SJSA1 (cell line): ENCODE measurements around the gene SLC10A7. TPM values are rescaled to one million over a fixed set of nuclear protein-coding genes. Genes with fewer than 3 reads are reported as not detected.

Source experiments
- DNase-seq, 2 experiments: peaks; one replicate each; pipeline ENCODE4 v3.0.0-alpha.2; 2015 to 2020; ENCODE audit warnings: low spot score in 2 of 2, low read depth in 1 of 2
- H3K27ac ChIP-seq: fragments of 250-450 bp; sonication (Bioruptor Pico); 2 replicates; pipeline ENCODE4 v1.5.1; 2020; ENCODE audit warnings: mild to moderate bottlenecking, moderate library complexity
- H3K27me3 ChIP-seq: fragments of 250-450 bp; sonication (Bioruptor Pico); replicated peaks from 2 replicates; pipeline ENCODE4 v1.5.1; 2020; ENCODE audit warnings: mild to moderate bottlenecking, moderate library complexity
- H3K36me3 ChIP-seq: fragments of 250-450 bp; sonication (Bioruptor Pico); 2 replicates; pipeline ENCODE4 v1.5.1; 2020; ENCODE audit warnings: mild to moderate bottlenecking
- H3K4me1 ChIP-seq: fragments of 250-450 bp; sonication (Bioruptor Pico); replicated peaks from 2 replicates; pipeline ENCODE4 v1.6.1; 2021; ENCODE audit warnings: mild to moderate bottlenecking
- H3K4me3 ChIP-seq: fragments of 250-450 bp; sonication (Bioruptor Pico); 2 replicates; pipeline ENCODE4 v1.5.1; 2020; ENCODE audit warnings: mild to moderate bottlenecking
- H3K9me3 ChIP-seq: fragments of 250-450 bp; sonication (Bioruptor Pico); replicated peaks from 2 replicates; pipeline ENCODE4 v1.5.1; 2020; ENCODE audit warnings: mild to moderate bottlenecking
- total RNA-seq: library from RNA; depleted of rRNA; stranded (reverse); fragments of >200 nt; shearing (Covaris generic); gene quantifications from 2 replicates; pipeline ENCODE4 v1.2.3, GENCODE V29; 2014

Gene SLC10A7
- total RNA-seq, 1 experiment from 2014 or later, result 13.8 TPM

- no peaks in the 10 kb centered on the region for H3K36me3 ChIP-seq
- H3K4me1 ChIP-seq, result peaks cover 17% of the 10 kb centered on the region
- H3K9me3 ChIP-seq, result no peaks in the 10 kb centered on the region
- no peak overlapping the region for H3K4me3 ChIP-seq
- DNase-seq, result no peak
- no peak overlapping the region for H3K27ac ChIP-seq
- no peaks in the 10 kb centered on the region for H3K27me3 ChIP-seq
These were observed 76.3 kb downstream of the SLC10A7 start for GRCh38 chr4:146445198-146446150.

- Histone ChIP-seq H3K27ac (peak overlapping the region; percentile 45), H3K27me3 (no peaks in the 10 kb centered on the region), H3K36me3 (no peaks in the 10 kb centered on the region), H3K4me1 (peaks cover 17% of the 10 kb centered on the region), H3K4me3 (no peak overlapping the region), H3K9me3 (no peaks in the 10 kb centered on the region)
- DNase-seq, result no peak
These were observed 78.2 kb downstream of the SLC10A7 start for GRCh38 chr4:146443525-146443924.

GRCh38 chr4:146442801-146443200 is 78.9 kb downstream of the SLC10A7 start:
- Histone ChIP-seq H3K27me3 (no peaks in the 10 kb centered on the region), H3K27ac (peak overlapping the region; percentile 45), H3K36me3 (no peaks in the 10 kb centered on the region), H3K4me3 (no peak overlapping the region), H3K9me3 (no peaks in the 10 kb centered on the region), H3K4me1 (peaks cover 17% of the 10 kb centered on the region)
- peak in 1 of 2 experiments; percentile 65 for DNase-seq

GRCh38 chr4:146439999-146440398 is 81.7 kb downstream of the SLC10A7 start:
- Histone ChIP-seq H3K36me3 (no peaks in the 10 kb centered on the region), H3K9me3 (no peaks in the 10 kb centered on the region), H3K4me1 (peaks cover 22% of the 10 kb centered on the region), H3K27ac (no peak overlapping the region), H3K4me3 (no peak overlapping the region), H3K27me3 (no peaks in the 10 kb centered on the region)
- DNase-seq, result no peak

GRCh38 chr4:146439437-146439836 is 82.3 kb downstream of the SLC10A7 start:
- DNase-seq, result no peak
- no peak overlapping the region for H3K4me3 ChIP-seq
- no peaks in the 10 kb centered on the region for H3K9me3 ChIP-seq
- no peaks in the 10 kb centered on the region for H3K27me3 ChIP-seq
- H3K4me1 ChIP-seq, result peaks cover 22% of the 10 kb centered on the region
- no peaks in the 10 kb centered on the region for H3K36me3 ChIP-seq
- H3K27ac ChIP-seq, result no peak overlapping the region

- Histone ChIP-seq H3K36me3 (no peaks in the 10 kb centered on the region), H3K27ac (no peak overlapping the region), H3K27me3 (no peaks in the 10 kb centered on the region), H3K4me1 (peaks cover 11% of the 10 kb centered on the region), H3K9me3 (no peaks in the 10 kb centered on the region), H3K4me3 (no peak overlapping the region)
- DNase-seq, result no peak
These were observed 84.0 kb downstream of the SLC10A7 start for GRCh38 chr4:146437778-146438177.

GRCh38 chr4:146436423-146437162 is 85.1 kb downstream of the SLC10A7 start:
- H3K4me3 ChIP-seq, result no peak overlapping the region
- H3K9me3 ChIP-seq, result no peaks in the 10 kb centered on the region
- H3K27ac ChIP-seq, result no peak overlapping the region
- no peaks in the 10 kb centered on the region for H3K27me3 ChIP-seq
- DNase-seq, result no peak
- H3K4me1 ChIP-seq, result 0 out of 2 replicates have a peak, but pooled peaks cover 5% of the 10 kb centered on the region
- H3K36me3 ChIP-seq, result no peaks in the 10 kb centered on the region

GRCh38 chr4:146435962-146436361 is 85.8 kb downstream of the SLC10A7 start:
- Histone ChIP-seq H3K27me3 (no peaks in the 10 kb centered on the region), H3K27ac (no peak overlapping the region), H3K4me3 (no peak overlapping the region), H3K4me1 (0 out of 2 replicates have a peak, but pooled peaks cover 5% of the 10 kb centered on the region), H3K9me3 (no peaks in the 10 kb centered on the region), H3K36me3 (no peaks in the 10 kb centered on the region)
- no peak for DNase-seq

GRCh38 chr4:146432065-146432464 is 89.7 kb downstream of the SLC10A7 start:
- H3K27me3 ChIP-seq, result no peaks in the 10 kb centered on the region
- 0 out of 2 replicates have a peak, but pooled peaks cover 5% of the 10 kb centered on the region for H3K4me1 ChIP-seq
- no peak for DNase-seq
- no peaks in the 10 kb centered on the region for H3K36me3 ChIP-seq
- no peak overlapping the region for H3K4me3 ChIP-seq
- H3K9me3 ChIP-seq, result no peaks in the 10 kb centered on the region
- no peak overlapping the region for H3K27ac ChIP-seq

- no peak for DNase-seq
- Histone ChIP-seq H3K27ac (no peak overlapping the region), H3K4me1 (no peaks in the 10 kb centered on the region), H3K27me3 (no peaks in the 10 kb centered on the region), H3K9me3 (no peaks in the 10 kb centered on the region), H3K4me3 (no peak overlapping the region), H3K36me3 (no peaks in the 10 kb centered on the region)
These were observed 93.4 kb downstream of the SLC10A7 start for GRCh38 chr4:146428298-146428697.

GRCh38 chr4:146417822-146418221 is 103.9 kb downstream of the SLC10A7 start:
- Histone ChIP-seq H3K36me3 (no peaks in the 10 kb centered on the region), H3K9me3 (no peaks in the 10 kb centered on the region), H3K27me3 (no peaks in the 10 kb centered on the region; the same call in 1 of the 2 replicates), H3K4me3 (no peak overlapping the region), H3K4me1 (no peaks in the 10 kb centered on the region), H3K27ac (no peak overlapping the region)
- DNase-seq, result no peak

- no peaks in the 10 kb centered on the region for H3K9me3 ChIP-seq
- no peaks in the 10 kb centered on the region; the same call in 1 of the 2 replicates for H3K27me3 ChIP-seq
- no peak overlapping the region for H3K27ac ChIP-seq
- H3K4me1 ChIP-seq, result no peaks in the 10 kb centered on the region
- no peak for DNase-seq
- no peaks in the 10 kb centered on the region for H3K36me3 ChIP-seq
- H3K4me3 ChIP-seq, result no peak overlapping the region
These were observed 105.9 kb downstream of the SLC10A7 start for GRCh38 chr4:146415829-146416228.

GRCh38 chr4:146407669-146408084 is 114.1 kb downstream of the SLC10A7 start:
- Histone ChIP-seq H3K4me3 (no peak overlapping the region), H3K9me3 (no peaks in the 10 kb centered on the region), H3K27me3 (no peaks in the 10 kb centered on the region), H3K4me1 (peaks cover 6% of the 10 kb centered on the region), H3K36me3 (no peaks in the 10 kb centered on the region), H3K27ac (no peak overlapping the region)
- no peak for DNase-seq

- H3K36me3 ChIP-seq, result no peaks in the 10 kb centered on the region
- peaks cover 6% of the 10 kb centered on the region for H3K4me1 ChIP-seq
- no peak overlapping the region for H3K4me3 ChIP-seq
- no peaks in the 10 kb centered on the region for H3K27me3 ChIP-seq
- DNase-seq, result no peak
- H3K27ac ChIP-seq, result no peak overlapping the region
- H3K9me3 ChIP-seq, result no peaks in the 10 kb centered on the region
These were observed 114.5 kb downstream of the SLC10A7 start for GRCh38 chr4:146407257-146407656.
